ENCODE measurements around the gene MSANTD7.

The MSANTD7 gene

DNA sequence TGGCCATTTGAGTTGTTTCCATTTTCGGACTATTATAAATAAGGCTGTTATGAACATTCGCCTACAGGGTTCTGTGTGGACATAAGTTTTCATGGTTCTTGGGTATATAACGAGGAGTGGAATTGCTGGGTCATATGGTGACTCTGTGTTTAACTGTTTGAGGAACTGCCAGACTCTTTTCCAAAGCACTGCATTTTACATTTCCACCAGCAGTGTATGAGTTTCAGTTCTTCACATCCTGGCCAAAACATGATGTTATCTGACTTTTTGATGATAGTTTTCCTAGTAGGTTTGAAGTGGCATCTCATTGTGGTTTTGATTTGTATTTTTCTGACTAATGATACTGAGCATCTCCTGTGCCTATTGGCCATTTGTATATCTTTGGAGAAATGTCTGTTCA, 46.0 kb downstream of the MSANTD7 start:
- DNase-seq: no peak

Measured in activated T-cell treated with anti-CD3 and anti-CD28 coated beads for 4 hours (primary cell).